Measurements from ENCODE around the gene DRC7.

The DRC7 gene

DNA sequence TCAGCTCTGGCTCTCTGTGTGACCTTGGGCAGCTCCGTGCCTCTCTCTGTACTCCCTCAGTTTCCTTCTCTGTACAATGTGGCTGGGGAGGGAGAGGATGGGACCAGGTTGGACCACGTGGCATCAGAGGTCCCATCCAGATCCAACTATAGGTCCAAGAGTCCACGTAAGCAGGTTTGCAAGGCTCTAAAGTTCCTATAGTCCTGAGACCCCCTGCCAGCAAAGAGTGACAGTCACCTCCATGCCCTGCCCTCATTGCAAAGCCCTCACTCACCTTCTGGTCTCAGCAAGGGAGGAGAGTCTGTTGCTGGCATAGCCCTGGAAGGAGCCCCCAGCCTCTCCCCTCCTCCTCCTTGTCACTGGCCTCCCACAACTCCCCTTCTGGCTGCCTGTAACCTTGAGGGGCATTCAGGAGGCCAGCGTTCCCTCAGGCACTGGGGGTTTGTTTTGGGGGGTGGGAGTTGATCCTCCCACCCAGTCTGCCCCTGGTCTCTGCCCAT is 6.1 kb upstream of the DRC7 start:
- no peak overlapping the region for H3K4me3 ChIP-seq (ENCODE audit: low read depth, low read length)
- no peaks in the 10 kb centered on the region for H3K36me3 ChIP-seq

DNA sequence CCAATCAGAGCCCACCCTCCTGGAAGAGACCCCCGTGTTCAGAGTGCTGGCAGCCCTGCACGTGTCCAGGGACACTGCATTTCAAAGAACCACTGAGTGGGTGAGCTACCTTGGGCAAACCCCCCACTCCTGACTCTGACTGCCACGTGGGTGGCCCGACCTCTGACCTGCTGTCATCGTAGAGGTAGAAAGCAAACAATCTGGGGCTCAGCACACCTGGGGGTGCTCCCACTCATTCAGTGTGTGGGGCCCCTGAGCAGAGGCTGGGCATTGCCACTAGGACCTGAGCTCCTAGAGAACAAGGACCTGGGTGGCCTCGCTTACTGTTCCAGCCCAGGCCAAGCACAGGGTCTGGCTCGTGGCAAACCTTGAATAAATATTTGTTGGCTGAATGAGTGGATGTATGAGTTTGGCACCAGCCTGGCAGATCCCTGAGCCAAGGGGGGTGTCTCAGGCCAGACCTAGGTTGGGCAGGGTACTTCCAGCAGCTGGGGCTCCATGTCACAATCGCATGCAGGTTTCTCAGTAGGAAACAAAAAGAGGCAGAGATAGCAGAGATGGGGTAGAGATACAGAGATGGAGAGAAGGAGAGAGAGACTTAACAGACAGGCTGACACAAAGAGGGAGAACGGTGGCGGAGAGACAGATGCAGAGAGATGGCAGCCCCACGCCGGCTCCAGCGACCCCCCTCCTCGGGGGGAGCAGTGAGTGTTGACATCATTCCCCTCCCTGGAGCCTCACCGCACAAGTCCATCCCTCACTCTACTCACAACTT is 5.4 kb upstream of the DRC7 start:
- TF ChIP-seq, protein P1, sequence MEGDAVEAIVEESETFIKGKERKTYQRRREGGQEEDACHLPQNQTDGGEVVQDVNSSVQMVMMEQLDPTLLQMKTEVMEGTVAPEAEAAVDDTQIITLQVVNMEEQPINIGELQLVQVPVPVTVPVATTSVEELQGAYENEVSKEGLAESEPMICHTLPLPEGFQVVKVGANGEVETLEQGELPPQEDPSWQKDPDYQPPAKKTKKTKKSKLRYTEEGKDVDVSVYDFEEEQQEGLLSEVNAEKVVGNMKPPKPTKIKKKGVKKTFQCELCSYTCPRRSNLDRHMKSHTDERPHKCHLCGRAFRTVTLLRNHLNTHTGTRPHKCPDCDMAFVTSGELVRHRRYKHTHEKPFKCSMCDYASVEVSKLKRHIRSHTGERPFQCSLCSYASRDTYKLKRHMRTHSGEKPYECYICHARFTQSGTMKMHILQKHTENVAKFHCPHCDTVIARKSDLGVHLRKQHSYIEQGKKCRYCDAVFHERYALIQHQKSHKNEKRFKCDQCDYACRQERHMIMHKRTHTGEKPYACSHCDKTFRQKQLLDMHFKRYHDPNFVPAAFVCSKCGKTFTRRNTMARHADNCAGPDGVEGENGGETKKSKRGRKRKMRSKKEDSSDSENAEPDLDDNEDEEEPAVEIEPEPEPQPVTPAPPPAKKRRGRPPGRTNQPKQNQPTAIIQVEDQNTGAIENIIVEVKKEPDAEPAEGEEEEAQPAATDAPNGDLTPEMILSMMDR (IDR thresholded peaks at IDR 0.05; ENCODE audit: low read depth, low read length), result no peak
- H3K27ac ChIP-seq, result no peak overlapping the region
- H3K36me3 ChIP-seq, result no peaks in the 10 kb centered on the region
- H3K27me3 ChIP-seq (ENCODE audit: insufficient read depth, low read depth, severe bottlenecking), result no peaks in the 10 kb centered on the region
- no peak for DNase-seq
- H3K4me3 ChIP-seq (ENCODE audit: low read depth, low read length), result no peak overlapping the region
- no peaks in the 10 kb centered on the region for H3K9me3 ChIP-seq (ENCODE audit: severe bottlenecking)

More for the DNA sequence above, 6.1 kb upstream of the DRC7 start:
- no peak for DNase-seq
- no peak overlapping the region for H3K27ac ChIP-seq
- TF ChIP-seq, protein P1 (IDR thresholded peaks at IDR 0.05; ENCODE audit: low read depth, low read length), result no peak
- H3K27me3 ChIP-seq (ENCODE audit: insufficient read depth, low read depth, severe bottlenecking), result no peaks in the 10 kb centered on the region
- no peaks in the 10 kb centered on the region for H3K9me3 ChIP-seq (ENCODE audit: severe bottlenecking)

DNA sequence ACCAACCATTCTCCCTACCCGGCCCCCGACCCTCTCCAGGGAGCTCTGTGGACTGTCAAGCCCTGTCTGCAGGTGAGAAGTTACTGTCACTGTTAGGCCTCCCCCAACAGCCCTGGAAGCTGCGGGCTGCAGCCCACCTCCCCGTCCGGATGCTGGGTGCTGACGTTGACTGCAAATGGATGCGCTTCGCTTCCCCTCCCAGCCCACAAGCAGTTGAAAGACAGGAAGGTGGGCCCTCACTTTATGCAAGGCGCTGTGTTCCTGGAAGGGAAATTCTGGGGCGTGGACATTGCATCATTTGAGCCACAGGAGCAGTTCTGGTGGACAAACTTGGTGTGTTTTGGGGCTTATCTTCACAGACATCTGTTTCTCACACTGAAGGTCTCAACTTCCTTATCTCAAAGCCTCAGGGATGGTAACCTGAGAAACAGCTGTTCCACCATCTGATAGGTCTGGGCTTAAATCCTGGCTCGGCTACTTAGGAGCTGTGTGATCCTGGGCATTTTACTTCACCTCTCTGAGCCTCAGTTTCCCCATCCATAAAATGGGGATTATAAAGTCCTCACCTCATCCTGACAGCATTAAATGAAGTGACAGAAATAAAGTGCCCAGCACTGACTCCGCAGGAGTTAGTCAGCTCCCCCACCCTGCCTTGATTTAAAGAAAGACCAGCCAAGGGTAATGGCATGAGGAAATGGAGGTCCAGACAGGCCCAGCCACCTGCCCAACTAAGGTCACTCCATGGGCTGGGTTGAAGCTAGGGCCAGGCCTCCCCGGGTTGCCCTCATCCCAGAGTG is 4.6 kb upstream of the DRC7 start:
- DNase-seq, result no peak
- Histone ChIP-seq H3K27ac (no peak overlapping the region), H3K9me3 (ENCODE audit: severe bottlenecking) (no peaks in the 10 kb centered on the region)

DNA sequence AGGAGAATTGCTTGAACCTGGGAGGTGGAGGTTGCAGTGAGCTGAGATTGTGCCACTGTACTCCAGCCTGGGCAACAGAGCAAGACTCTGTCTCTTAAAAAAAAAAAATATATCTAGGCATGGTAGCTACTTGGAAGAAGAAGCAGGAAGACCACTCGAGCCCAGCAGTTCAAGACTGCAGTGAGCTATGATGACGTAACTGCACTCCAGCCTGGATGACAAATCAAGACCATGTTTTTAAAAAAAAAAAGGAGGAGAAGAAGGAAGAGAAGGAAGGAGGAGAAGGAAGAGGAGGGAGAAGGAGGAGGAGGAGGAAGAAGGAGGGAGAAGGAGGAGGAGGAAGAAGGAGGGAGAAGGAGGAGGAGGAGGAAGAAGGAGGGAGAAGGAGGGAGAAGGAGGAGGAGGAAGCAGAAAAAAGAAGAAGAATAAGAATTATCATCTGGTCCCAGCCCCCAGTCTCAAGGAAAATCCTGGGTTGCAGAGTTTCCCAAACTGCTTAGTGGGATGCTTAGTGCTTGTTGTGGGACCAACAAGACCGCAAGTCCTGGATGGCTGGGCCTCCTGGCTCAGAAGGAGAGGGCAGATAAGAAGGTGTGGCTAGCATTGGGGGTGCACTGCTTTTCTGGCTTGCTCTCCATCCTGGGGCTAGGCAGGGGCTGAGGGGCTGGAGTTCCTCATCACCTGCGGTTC is 3.7 kb upstream of the DRC7 start:
- no peaks in the 10 kb centered on the region for H3K9me3 ChIP-seq (ENCODE audit: severe bottlenecking)
- H3K27me3 ChIP-seq (ENCODE audit: insufficient read depth, low read depth, severe bottlenecking), result no peaks in the 10 kb centered on the region
- no peaks in the 10 kb centered on the region for H3K36me3 ChIP-seq

More for the DNA sequence above, 4.6 kb upstream of the DRC7 start:
- H3K36me3 ChIP-seq, result no peaks in the 10 kb centered on the region
- TF ChIP-seq, protein P1 (IDR thresholded peaks at IDR 0.05; ENCODE audit: low read depth, low read length), result no peak
- H3K4me3 ChIP-seq (ENCODE audit: low read depth, low read length), result no peak overlapping the region
- no peaks in the 10 kb centered on the region for H3K27me3 ChIP-seq (ENCODE audit: insufficient read depth, low read depth, severe bottlenecking)

DNA sequence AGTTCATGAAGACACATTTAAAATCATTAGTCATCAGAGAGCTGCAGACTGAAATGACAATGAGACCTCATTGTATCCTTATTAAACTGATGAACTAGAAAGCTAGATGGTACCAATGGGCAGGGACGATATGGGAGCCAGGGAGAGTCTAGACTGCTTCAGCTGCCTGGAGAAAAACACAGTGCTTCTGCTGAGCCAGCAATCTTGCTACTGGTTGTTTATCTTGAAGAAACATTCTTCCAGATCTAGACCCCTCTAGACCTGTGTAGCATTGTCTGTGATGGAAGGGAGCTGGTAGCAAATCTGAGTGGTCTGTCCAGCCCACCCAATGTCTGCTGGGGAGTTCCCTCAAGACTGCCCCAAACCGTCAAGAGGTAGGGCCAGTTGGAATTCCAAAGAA is 2.0 kb upstream of the DRC7 start:
- no peak for DNase-seq
- H3K9me3 ChIP-seq (ENCODE audit: severe bottlenecking), result no peaks in the 10 kb centered on the region
- no peak overlapping the region for H3K4me3 ChIP-seq (ENCODE audit: low read depth, low read length)
- no peaks in the 10 kb centered on the region for H3K27me3 ChIP-seq (ENCODE audit: insufficient read depth, low read depth, severe bottlenecking)
- TF ChIP-seq, protein P1 (IDR thresholded peaks at IDR 0.05; ENCODE audit: low read depth, low read length), result no peak
- no peaks in the 10 kb centered on the region for H3K36me3 ChIP-seq
- no peak overlapping the region for H3K27ac ChIP-seq

More for the DNA sequence above, 3.7 kb upstream of the DRC7 start:
- H3K27ac ChIP-seq, result no peak overlapping the region
- no peak for DNase-seq
- H3K4me3 ChIP-seq (ENCODE audit: low read depth, low read length), result no peak overlapping the region
- TF ChIP-seq, protein P1 (IDR thresholded peaks at IDR 0.05; ENCODE audit: low read depth, low read length), result no peak

All from WERI-Rb-1 (cell line).